ENCODE results near the gene ZBTB14.

Gene ZBTB14

GRCh38 chr18:5295231-5295920 is at the start of gene ZBTB14:
ZBTB14 (minus strand) TSS chr18:5295726; CDS start chr18:5293246, 2,480 bp downstream.
- Histone ChIP-seq H3K4me2 (ENCODE audit: low read length) (peak within 1 kb of the TSS; percentile 88), H3K36me3 (replicated peaks; ENCODE audit: low read depth, low read length) (peaks cover 18% of the 10 kb centered on the region), H3K27ac (ENCODE audit: low read length) (peak within 1 kb of the TSS; percentile 89), H3K4me1 (ENCODE audit: low read length) (peaks cover 7% of the 10 kb centered on the region), H3K79me2 (ENCODE audit: low read length) (peaks cover 17% of the 10 kb centered on the region), H4K20me1 (ENCODE audit: insufficient read depth, low read length) (no peaks in the 10 kb centered on the region), H3K9me3 (ENCODE audit: insufficient read depth, low read length) (no peaks in the 10 kb centered on the region), H3K9ac (ENCODE audit: low read length) (peak within 1 kb of the TSS; percentile 94), H3K27me3 (ENCODE audit: low read depth, low read length) (no peaks in the 10 kb centered on the region), H3K4me3 (ENCODE audit: low read length) (peak within 1 kb of the TSS; percentile 98), H2AFZ (ENCODE audit: low read depth, low read length) (peak within 1 kb of the TSS; percentile 80)
- TF ChIP-seq EZH2phosphoT487 (IDR thresholded peaks at IDR 0.05; ENCODE audit: low read depth), result no peak
- TF ChIP-seq, protein P1, sequence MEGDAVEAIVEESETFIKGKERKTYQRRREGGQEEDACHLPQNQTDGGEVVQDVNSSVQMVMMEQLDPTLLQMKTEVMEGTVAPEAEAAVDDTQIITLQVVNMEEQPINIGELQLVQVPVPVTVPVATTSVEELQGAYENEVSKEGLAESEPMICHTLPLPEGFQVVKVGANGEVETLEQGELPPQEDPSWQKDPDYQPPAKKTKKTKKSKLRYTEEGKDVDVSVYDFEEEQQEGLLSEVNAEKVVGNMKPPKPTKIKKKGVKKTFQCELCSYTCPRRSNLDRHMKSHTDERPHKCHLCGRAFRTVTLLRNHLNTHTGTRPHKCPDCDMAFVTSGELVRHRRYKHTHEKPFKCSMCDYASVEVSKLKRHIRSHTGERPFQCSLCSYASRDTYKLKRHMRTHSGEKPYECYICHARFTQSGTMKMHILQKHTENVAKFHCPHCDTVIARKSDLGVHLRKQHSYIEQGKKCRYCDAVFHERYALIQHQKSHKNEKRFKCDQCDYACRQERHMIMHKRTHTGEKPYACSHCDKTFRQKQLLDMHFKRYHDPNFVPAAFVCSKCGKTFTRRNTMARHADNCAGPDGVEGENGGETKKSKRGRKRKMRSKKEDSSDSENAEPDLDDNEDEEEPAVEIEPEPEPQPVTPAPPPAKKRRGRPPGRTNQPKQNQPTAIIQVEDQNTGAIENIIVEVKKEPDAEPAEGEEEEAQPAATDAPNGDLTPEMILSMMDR (IDR thresholded peaks at IDR 0.05; ENCODE audit: low read depth, low read length), result no peak

DNA sequence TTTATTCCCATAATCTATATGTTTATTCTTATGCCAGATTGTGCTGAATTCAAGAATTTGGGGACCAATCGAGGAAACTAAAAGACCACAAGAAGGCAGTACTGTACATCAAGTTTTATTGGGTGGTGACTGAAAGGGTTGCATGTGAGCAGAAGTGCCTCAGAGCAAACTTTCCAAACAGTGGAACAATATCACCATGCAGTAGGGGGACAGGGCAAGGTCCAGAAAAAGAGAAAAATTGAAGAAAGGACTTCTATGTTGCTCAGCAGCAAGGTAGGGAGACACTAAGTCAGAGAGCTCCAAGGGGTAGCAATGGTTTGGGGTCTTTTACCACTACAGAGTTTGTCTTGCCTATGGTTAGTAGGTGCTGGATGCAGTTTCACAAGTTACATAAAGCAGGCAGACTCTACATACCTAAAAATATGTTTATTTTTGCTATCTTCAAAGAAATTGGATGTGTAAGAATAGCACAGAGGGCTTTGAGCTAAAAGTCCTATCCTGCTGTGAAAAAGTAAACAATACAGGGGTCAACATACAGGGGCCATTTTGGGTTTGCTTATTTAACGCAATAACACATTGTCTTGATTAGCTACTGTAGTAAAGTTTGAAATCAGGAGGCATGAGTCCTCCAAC is 43.8 kb upstream of the ZBTB14 start:
- Histone ChIP-seq H4K20me1 (ENCODE audit: insufficient read depth, low read length) (no peaks in the 10 kb centered on the region), H3K79me2 (ENCODE audit: low read length) (no peaks in the 10 kb centered on the region), H3K9me3 (ENCODE audit: insufficient read depth, low read length) (no peaks in the 10 kb centered on the region), H3K27ac (ENCODE audit: low read length) (no peak overlapping the region), H3K4me1 (ENCODE audit: low read length) (no peaks in the 10 kb centered on the region), H3K36me3 (replicated peaks; ENCODE audit: low read depth, low read length) (no peaks in the 10 kb centered on the region), H3K4me2 (ENCODE audit: low read length) (no peak overlapping the region), H3K27me3 (ENCODE audit: low read depth, low read length) (no peaks in the 10 kb centered on the region), H2AFZ (ENCODE audit: low read depth, low read length) (no peak overlapping the region), H3K9ac (ENCODE audit: low read length) (no peak overlapping the region), H3K4me3 (ENCODE audit: low read length) (no peak overlapping the region)
- TF ChIP-seq EZH2phosphoT487 (IDR thresholded peaks at IDR 0.05; ENCODE audit: low read depth), result no peak
- TF ChIP-seq, protein P1 (IDR thresholded peaks at IDR 0.05; ENCODE audit: low read depth, low read length), result no peak

- Histone ChIP-seq H3K27ac (ENCODE audit: low read length) (no peak overlapping the region), H3K79me2 (ENCODE audit: low read length) (no peaks in the 10 kb centered on the region), H3K4me2 (ENCODE audit: low read length) (no peak overlapping the region), H3K4me3 (ENCODE audit: low read length) (no peak overlapping the region), H4K20me1 (ENCODE audit: insufficient read depth, low read length) (no peaks in the 10 kb centered on the region), H3K27me3 (ENCODE audit: low read depth, low read length) (no peaks in the 10 kb centered on the region), H3K9ac (ENCODE audit: low read length) (no peak overlapping the region), H2AFZ (ENCODE audit: low read depth, low read length) (no peak overlapping the region), H3K36me3 (replicated peaks; ENCODE audit: low read depth, low read length) (no peaks in the 10 kb centered on the region), H3K9me3 (ENCODE audit: insufficient read depth, low read length) (no peaks in the 10 kb centered on the region), H3K4me1 (ENCODE audit: low read length) (no peaks in the 10 kb centered on the region)
- TF ChIP-seq, protein P1 (IDR thresholded peaks at IDR 0.05; ENCODE audit: low read depth, low read length), result no peak
- no peak for TF ChIP-seq EZH2phosphoT487 (IDR thresholded peaks at IDR 0.05; ENCODE audit: low read depth)
Measured at GRCh38 chr18:5334456-5335075, 39.0 kb upstream of the ZBTB14 start.

DNA sequence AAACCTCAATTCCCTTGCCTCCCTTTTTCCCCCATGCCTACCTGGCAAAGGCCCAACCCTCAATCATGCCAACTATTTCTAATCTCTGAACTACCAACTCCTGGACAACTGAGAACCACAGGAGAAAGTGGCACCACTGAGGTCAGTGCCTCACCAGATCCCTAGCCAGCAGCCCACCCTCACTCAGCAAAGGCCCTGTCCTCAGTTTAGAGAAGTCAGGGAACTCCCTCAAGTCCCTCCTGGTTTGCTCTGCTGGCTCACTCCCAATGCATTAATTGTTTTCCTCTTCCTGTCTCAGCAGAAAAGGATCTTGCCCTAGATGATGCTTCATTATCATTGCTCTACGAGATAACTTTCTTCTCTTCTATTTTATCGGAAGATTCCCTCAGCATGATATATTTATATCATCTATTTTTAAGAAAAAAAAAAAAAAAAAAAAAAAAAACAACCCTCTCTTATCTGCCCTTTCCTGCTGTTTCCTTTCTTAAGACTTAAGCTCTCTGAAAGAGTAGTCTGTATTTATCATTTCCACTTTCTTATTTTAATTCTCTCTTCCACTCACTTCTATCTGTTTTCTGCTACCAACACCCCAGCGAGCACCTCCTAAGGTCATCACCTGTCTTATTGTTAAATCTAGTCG is 22.7 kb upstream of the ZBTB14 start:
- no peak overlapping the region for H3K9ac ChIP-seq (ENCODE audit: low read length)
- H3K79me2 ChIP-seq (ENCODE audit: low read length), result no peaks in the 10 kb centered on the region
- H4K20me1 ChIP-seq (ENCODE audit: insufficient read depth, low read length), result no peaks in the 10 kb centered on the region
- TF ChIP-seq, protein P1 (IDR thresholded peaks at IDR 0.05; ENCODE audit: low read depth, low read length), result no peak
- TF ChIP-seq EZH2phosphoT487 (IDR thresholded peaks at IDR 0.05; ENCODE audit: low read depth), result no peak
- H3K4me1 ChIP-seq (ENCODE audit: low read length), result no peaks in the 10 kb centered on the region
- no peaks in the 10 kb centered on the region for H3K36me3 ChIP-seq (replicated peaks; ENCODE audit: low read depth, low read length)
- H3K27me3 ChIP-seq (ENCODE audit: low read depth, low read length), result no peaks in the 10 kb centered on the region
- H3K4me2 ChIP-seq (ENCODE audit: low read length), result no peak overlapping the region
- no peaks in the 10 kb centered on the region for H3K9me3 ChIP-seq (ENCODE audit: insufficient read depth, low read length)
- no peak overlapping the region for H3K27ac ChIP-seq (ENCODE audit: low read length)
- no peak overlapping the region for H2AFZ ChIP-seq (ENCODE audit: low read depth, low read length)
- H3K4me3 ChIP-seq (ENCODE audit: low read length), result no peak overlapping the region

Measured in OCI-LY3 (cell line).